ENCODE data around the gene ATP2B2. TPM values are rescaled to one million over a fixed set of nuclear protein-coding genes. Genes with fewer than 3 reads are reported as not detected.

The ATP2B2 gene
- total RNA-seq, 1 donor from 2014 or later, result 0.09 TPM

GRCh38 chr3:10524270-10524669 lies 18.9 kb upstream of the ATP2B2 start:
- Histone ChIP-seq H3K36me3 (no peaks in the 10 kb centered on the region), H3K4me3 (no peak overlapping the region), H3K4me1 (no peaks in the 10 kb centered on the region), H3K9me3 (no peaks in the 10 kb centered on the region), H3K27ac (no peak overlapping the region), H3K27me3 (ENCODE audit: low read depth) (peaks cover 25% of the 10 kb centered on the region)
- ATAC-seq, result no peak
- no peak for DNase-seq
- intact Hi-C loops (cut with DNase I), result no loop called here
- TF ChIP-seq CTCF (IDR thresholded peaks at IDR 0.05), result no peak

- intact Hi-C loops (cut with DNase I), result no loop called here
- no peak overlapping the region for H3K4me3 ChIP-seq
- H3K36me3 ChIP-seq, result no peaks in the 10 kb centered on the region
- H3K4me1 ChIP-seq, result no peaks in the 10 kb centered on the region
- no peak overlapping the region for H3K27ac ChIP-seq
- H3K27me3 ChIP-seq (ENCODE audit: low read depth), result peaks cover 30% of the 10 kb centered on the region
- no peaks in the 10 kb centered on the region for H3K9me3 ChIP-seq
- no peak for ATAC-seq
- TF ChIP-seq CTCF (IDR thresholded peaks at IDR 0.05), result no peak
- no peak for DNase-seq
Measured at GRCh38 chr3:10523561-10523960, 18.2 kb upstream of the ATP2B2 start.

- ATAC-seq, result no peak
- intact Hi-C loops (cut with DNase I), result no loop called here
- Histone ChIP-seq H3K27ac (no peak overlapping the region), H3K9me3 (no peaks in the 10 kb centered on the region), H3K4me1 (no peaks in the 10 kb centered on the region), H3K4me3 (no peak overlapping the region), H3K27me3 (ENCODE audit: low read depth) (peaks cover 34% of the 10 kb centered on the region), H3K36me3 (no peaks in the 10 kb centered on the region)
- no peak for DNase-seq
- TF ChIP-seq CTCF (IDR thresholded peaks at IDR 0.05), result no peak
Measured at GRCh38 chr3:10522646-10523303, 17.4 kb upstream of the ATP2B2 start.

GRCh38 chr3:10521772-10522441 lies 16.5 kb upstream of the ATP2B2 start:
- no peak for TF ChIP-seq CTCF (IDR thresholded peaks at IDR 0.05)
- no peak overlapping the region for H3K4me3 ChIP-seq
- ATAC-seq (no peak), DNase-seq (no peak)
- peaks cover 34% of the 10 kb centered on the region for H3K27me3 ChIP-seq (ENCODE audit: low read depth)
- H3K4me1 ChIP-seq, result no peaks in the 10 kb centered on the region
- intact Hi-C loops (cut with DNase I), result no loop called here
- H3K36me3 ChIP-seq, result no peaks in the 10 kb centered on the region
- H3K9me3 ChIP-seq, result no peaks in the 10 kb centered on the region
- no peak overlapping the region for H3K27ac ChIP-seq

DNA sequence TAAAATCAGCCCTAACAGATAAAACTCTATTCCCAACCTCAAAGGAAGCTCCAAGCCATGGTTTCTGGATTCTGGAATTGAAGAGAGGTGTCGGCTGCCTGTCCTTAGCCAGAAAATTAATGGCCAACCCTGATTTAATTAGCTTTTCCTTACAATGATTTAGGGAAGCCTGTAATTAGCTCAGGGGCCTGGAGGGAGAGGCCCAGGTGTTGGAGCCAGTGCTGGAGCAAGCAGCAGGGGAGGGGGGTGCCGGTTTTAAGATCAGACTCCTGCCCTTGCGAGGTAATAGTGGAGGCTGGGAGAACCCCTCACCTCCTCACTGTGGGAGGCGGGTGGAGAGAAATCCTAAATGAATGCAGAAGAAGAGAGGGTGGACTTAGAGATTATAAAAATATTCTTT lies 14.7 kb upstream of the ATP2B2 start:
- ATAC-seq (no peak), DNase-seq (no peak)
- TF ChIP-seq CTCF (IDR thresholded peaks at IDR 0.05), result no peak
- H3K36me3 ChIP-seq, result no peaks in the 10 kb centered on the region
- H3K9me3 ChIP-seq, result no peaks in the 10 kb centered on the region
- intact Hi-C loops (cut with DNase I), result no loop called here
- no peak overlapping the region for H3K4me3 ChIP-seq
- no peaks in the 10 kb centered on the region for H3K4me1 ChIP-seq
- H3K27ac ChIP-seq, result no peak overlapping the region
- H3K27me3 ChIP-seq (ENCODE audit: low read depth), result peaks cover 26% of the 10 kb centered on the region
